HFFc6 (cell line): Measurements from ENCODE around the gene PACSIN3. TPM values are rescaled to one million over a fixed set of nuclear protein-coding genes. Genes with fewer than 3 reads are reported as not detected.

ENCODE experiments used
- DNase-seq: peaks from one replicate; pipeline ENCODE4 v3.0.0-alpha.2; 2018
- H3K27ac Mint-ChIP-seq: 2 replicates; pipeline ENCODE4 v1.8.0; 2020; ENCODE audit warnings: mild to moderate bottlenecking, mixed read lengths
- H3K27me3 Mint-ChIP-seq: 2 replicates; pipeline ENCODE4 v1.8.0; 2021; ENCODE audit warnings: mild to moderate bottlenecking, moderate library complexity, mixed read lengths; ENCODE audit not compliant: insufficient read depth
- H3K36me3 Mint-ChIP-seq: 2 replicates; pipeline ENCODE4 v1.8.0; 2021; ENCODE audit warnings: low read depth, mixed read lengths
- H3K4me1 Mint-ChIP-seq: 2 replicates; pipeline ENCODE4 v1.8.0; 2020; ENCODE audit warnings: low read depth, mixed read lengths
- H3K4me3 Mint-ChIP-seq: 2 replicates; pipeline ENCODE4 v1.8.0; 2020; ENCODE audit warnings: mild to moderate bottlenecking, moderate library complexity, mixed read lengths
- H3K9me3 Mint-ChIP-seq: 2 replicates; pipeline ENCODE4 v1.8.0; 2020; ENCODE audit warnings: mild to moderate bottlenecking, mixed read lengths
- CTCF ChIP-seq: fragments of 200-600 bp; sonication (generic); IDR thresholded peaks from 2 replicates; pipeline ENCODE4 v1.5.0; 2021; ENCODE audit warnings: antibody characterized with exemption, mild to moderate bottlenecking
- total RNA-seq, 6 experiments: library from RNA; stranded (reverse); fragmentation: NEBNext Ultra II Directional; extraction: Animal tissue kit (Norgen Biotek cat#: 25700); gene quantifications; 2 replicates in 1 of 6; 3 replicates in 5 of 6; pipeline ENCODE4 v1.2.3, GENCODE V29; 2021

PACSIN3 gene
- total RNA-seq, 6 experiments from 2014 or later: 10.3 to 30.9 (median 22.1) TPM

- peaks cover 8% of the 10 kb centered on the region for H3K27me3 Mint-ChIP-seq
- DNase-seq: no peak
- no peak for TF ChIP-seq CTCF
- no peak overlapping the region for H3K27ac Mint-ChIP-seq
- H3K36me3 Mint-ChIP-seq: peaks cover 6% of the 10 kb centered on the region
- peaks cover 11% of the 10 kb centered on the region; the same call in 1 of the 2 replicates for H3K4me1 Mint-ChIP-seq
- H3K4me3 Mint-ChIP-seq: no peak overlapping the region
- H3K9me3 Mint-ChIP-seq: no peaks in the 10 kb centered on the region
These were observed 23.0 kb downstream of the PACSIN3 start for GRCh38 chr11:47163193-47163592.

- peaks cover 8% of the 10 kb centered on the region for H3K27me3 Mint-ChIP-seq
- DNase-seq: no peak
- H3K4me1 Mint-ChIP-seq: peaks cover 11% of the 10 kb centered on the region; the same call in 1 of the 2 replicates
- no peak overlapping the region for H3K4me3 Mint-ChIP-seq
- no peaks in the 10 kb centered on the region for H3K9me3 Mint-ChIP-seq
- peaks cover 6% of the 10 kb centered on the region for H3K36me3 Mint-ChIP-seq
- no peak for TF ChIP-seq CTCF
- H3K27ac Mint-ChIP-seq: no peak overlapping the region
These were observed 23.8 kb downstream of the PACSIN3 start for GRCh38 chr11:47162426-47162825.

GRCh38 chr11:47161890-47162289 lies 24.3 kb downstream of the PACSIN3 start:
- Mint-ChIP-seq H3K36me3 (peaks cover 6% of the 10 kb centered on the region), H3K4me1 (peaks cover 11% of the 10 kb centered on the region; the same call in 1 of the 2 replicates), H3K27me3 (peaks cover 8% of the 10 kb centered on the region), H3K4me3 (no peak overlapping the region), H3K27ac (0 out of 2 replicates have a peak overlapping the region, but pooled peaks have one; percentile 33), H3K9me3 (no peaks in the 10 kb centered on the region)
- DNase-seq: no peak
- no peak for TF ChIP-seq CTCF

- peaks cover 6% of the 10 kb centered on the region for H3K27me3 Mint-ChIP-seq
- 0 out of 2 replicates have a peak overlapping the region, but pooled peaks have one; percentile 33 for H3K27ac Mint-ChIP-seq
- H3K9me3 Mint-ChIP-seq: no peaks in the 10 kb centered on the region
- H3K4me1 Mint-ChIP-seq: peaks cover 11% of the 10 kb centered on the region; the same call in 1 of the 2 replicates
- peak; percentile 83 for TF ChIP-seq CTCF
- DNase-seq: peak; percentile 41
- H3K4me3 Mint-ChIP-seq: no peak overlapping the region
- peaks cover 6% of the 10 kb centered on the region for H3K36me3 Mint-ChIP-seq
These were observed 24.9 kb downstream of the PACSIN3 start for GRCh38 chr11:47161134-47161854.

GRCh38 chr11:47160753-47161133 lies 25.5 kb downstream of the PACSIN3 start:
- Mint-ChIP-seq H3K36me3 (peaks cover 6% of the 10 kb centered on the region; the same call in 1 of the 2 replicates), H3K4me1 (peaks cover 11% of the 10 kb centered on the region; the same call in 1 of the 2 replicates), H3K9me3 (no peaks in the 10 kb centered on the region), H3K4me3 (no peak overlapping the region), H3K27me3 (peaks cover 6% of the 10 kb centered on the region), H3K27ac (no peak overlapping the region)
- no peak for DNase-seq
- no peak for TF ChIP-seq CTCF
